Right ventricle myocardium inferior (tissue), 1 donor: ENCODE measurements around the gene MAN2B1. TPM values are rescaled to one million over a fixed set of nuclear protein-coding genes. Genes with fewer than 3 reads are reported as not detected.
"Not testable (repeated sequence)": the region's sequence is repeated elsewhere in the genome, so short reads cannot be mapped to it uniquely, and the experiment has no call there.

Source experiments
- ATAC-seq: fragments of 200-7000 bp; cut with Tn5 transposase; one replicate; pipeline ENCODE4 v1.9.1; 2020; ENCODE audit warnings: mild to moderate bottlenecking, moderate library complexity
- DNase-seq: peaks from one replicate; pipeline ENCODE4 v3.0.0; 2021; ENCODE audit errors: missing footprints
- intact Hi-C: fragments of 100-400 bp; cut with DNase I; formaldehyde crosslinking; loops from one replicate; pipeline ENCODE4 v1.11.0; 2022
- total RNA-seq: library from RNA; stranded (reverse); fragmentation: NEBNext Ultra II Directional; extraction: Animal tissue kit (Norgen Biotek cat#: 25700); gene quantifications from one replicate; pipeline ENCODE4 v1.2.1, GENCODE V29; 2021
- donor health status: DM: no; HTN: yes; CAD: no; lungs with severe emphysema.

The MAN2B1 gene
- total RNA-seq, 1 donor from 2014 or later = 40.2 TPM

- no peak for ATAC-seq
These were observed 28.1 kb upstream of the MAN2B1 start for GRCh38 chr19:12694641-12695040.

GRCh38 chr19:12692960-12693359 is 26.4 kb upstream of the MAN2B1 start:
- no peak for ATAC-seq

More at GRCh38 chr19:12694641-12695040, 28.1 kb upstream of the MAN2B1 start:
- no peak for DNase-seq
- intact Hi-C loops = no loop called here

GRCh38 chr19:12689581-12690216 is 23.2 kb upstream of the MAN2B1 start:
- DNase-seq (no peak), ATAC-seq (no peak)
- intact Hi-C loops = no loop called here

More at GRCh38 chr19:12692960-12693359, 26.4 kb upstream of the MAN2B1 start:
- intact Hi-C loops = no loop called here
- DNase-seq = no peak

- intact Hi-C loops = no loop called here
- ATAC-seq = no peak
- DNase-seq = no peak
These were observed 22.5 kb upstream of the MAN2B1 start for GRCh38 chr19:12689012-12689411.

- intact Hi-C loops = no loop called here
- no peak for ATAC-seq
- no peak for DNase-seq
These were observed 21.1 kb upstream of the MAN2B1 start, which contains the start of gene GNG14 for GRCh38 chr19:12687496-12688196. GNG14 (plus strand) TSS chr19:12687998; CDS start chr19:12688049, 51 bp downstream.

- intact Hi-C loops = no loop called here
- ATAC-seq (no peak), DNase-seq (no peak)
These were observed 19.3 kb upstream of the MAN2B1 start for GRCh38 chr19:12685831-12686230.

- intact Hi-C loops = loop anchor here (5.0 kb wide), 1 partner anchor 41 kb away; the partner anchor contains the start of gene TNPO2
- peak; percentile 96 for DNase-seq
- ATAC-seq = peak; percentile 90
These were observed 14.8 kb upstream of the MAN2B1 start, which contains the start of gene DHPS for GRCh38 chr19:12681074-12681987. DHPS (minus strand) TSS chr19:12681880; CDS start chr19:12681766, 114 bp downstream.

GRCh38 chr19:12680034-12680433 is 13.5 kb upstream of the MAN2B1 start:
- DNase-seq = no peak
- intact Hi-C loops = loop anchor here (5.0 kb wide), 1 partner anchor 42 kb away; the partner anchor contains the start of gene TNPO2

GRCh38 chr19:12678039-12678438 is 11.5 kb upstream of the MAN2B1 start:
- intact Hi-C loops, DNase-seq, ATAC-seq: not testable (repeated sequence)

More at GRCh38 chr19:12680034-12680433, 13.5 kb upstream of the MAN2B1 start:
- no peak for ATAC-seq

GRCh38 chr19:12676928-12677327 is 10.4 kb upstream of the MAN2B1 start:
- intact Hi-C loops = no loop called here
- no peak for DNase-seq
- no peak for ATAC-seq

- intact Hi-C loops = no loop called here
- DNase-seq (peak; percentile 90), ATAC-seq (peak; percentile 45)
These were observed 9.8 kb upstream of the MAN2B1 start for GRCh38 chr19:12676384-12676792.

GRCh38 chr19:12675940-12676339 is 9.4 kb upstream of the MAN2B1 start:
- DNase-seq (no peak), ATAC-seq (no peak)
- intact Hi-C loops = no loop called here

GRCh38 chr19:12675399-12675798 is 8.9 kb upstream of the MAN2B1 start:
- intact Hi-C loops = no loop called here
- DNase-seq (no peak), ATAC-seq (no peak)

- ATAC-seq (no peak), DNase-seq (peak; percentile 50)
- intact Hi-C loops = loop anchor here (5.0 kb wide), 1 partner anchor 110 kb away; no protein-coding TSS in a partner anchor
These were observed 6.2 kb upstream of the MAN2B1 start for GRCh38 chr19:12672744-12673143.

- ATAC-seq = no peak
- intact Hi-C loops = loop anchor here (5.0 kb wide), 1 partner anchor 108 kb away; no protein-coding TSS in a partner anchor
These were observed 3.8 kb upstream of the MAN2B1 start for GRCh38 chr19:12670159-12670928.

GRCh38 chr19:12669270-12670158 is 3.0 kb upstream of the MAN2B1 start:
- DNase-seq = peak; percentile 92
- intact Hi-C loops = loop anchor here (5.0 kb wide), 1 partner anchor 107 kb away; no protein-coding TSS in a partner anchor
- ATAC-seq = peak; percentile 64

More at GRCh38 chr19:12670159-12670928, 3.8 kb upstream of the MAN2B1 start:
- DNase-seq = peak; percentile 59

GRCh38 chr19:12668932-12669269 is 2.4 kb upstream of the MAN2B1 start:
- intact Hi-C loops = no loop called here
- peak; percentile 82 for DNase-seq
- peak; percentile 11 for ATAC-seq
